Measurements from ENCODE around the gene IMP3. TPM values are rescaled to one million over a fixed set of nuclear protein-coding genes. Genes with fewer than 3 reads are reported as not detected.
A peak's percentile ranks its signal among the peaks of the same experiment; 100 is the strongest.

Gene IMP3
- total and polyA plus RNA-seq, 2 donors (not counting 3 experiments of a cell fraction or from before 2014, with no cell fraction given): 41.3 to 64.0 TPM

DNA sequence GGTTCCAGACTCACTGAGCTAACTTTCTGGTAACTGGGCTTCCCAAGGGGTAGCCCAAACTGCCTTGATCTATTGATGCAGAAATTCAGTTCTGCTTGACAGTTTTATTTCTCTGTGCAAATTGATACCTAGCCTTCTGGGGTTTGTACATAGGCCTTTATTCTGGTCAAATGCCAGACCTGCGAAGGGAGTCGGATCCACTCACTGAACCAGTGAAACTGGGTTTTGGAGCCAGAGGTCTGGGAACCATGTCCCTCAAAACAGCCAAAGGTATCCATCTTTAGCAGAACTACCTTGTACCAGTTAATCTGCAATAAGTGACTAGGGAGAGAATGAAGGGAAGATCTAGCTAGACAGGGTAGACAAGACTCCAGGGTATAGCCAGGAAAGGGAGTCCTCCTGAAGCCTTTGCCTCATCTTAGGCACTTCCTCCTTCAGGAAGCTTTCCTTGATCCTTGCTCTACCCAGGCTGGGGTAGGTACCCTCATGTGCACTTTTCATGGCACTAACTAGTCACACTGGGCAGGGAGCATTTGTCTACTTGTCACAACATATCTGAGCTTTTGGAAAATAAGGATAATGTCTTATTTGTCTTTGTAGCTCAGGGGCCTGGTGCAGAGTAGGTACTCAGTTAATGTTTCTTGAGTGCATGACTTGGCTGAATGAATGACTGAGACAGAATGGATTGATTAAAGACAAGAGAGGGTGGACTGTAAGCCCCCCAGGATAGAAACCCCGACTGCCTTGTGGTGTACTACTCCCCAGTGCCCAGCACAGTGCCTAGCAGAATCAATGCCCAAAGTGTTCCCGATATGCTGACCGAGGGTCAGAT is 6.3 kb upstream of the IMP3 start:
- H3K4me3 ChIP-seq (replicated peaks in 1 of 3; ENCODE audit: insufficient read depth in 1 of 3, low read depth in 1 of 3, low read length in 3 of 3): peak overlapping the region in 2 of 3 experiments; percentile 64 to 72
- peaks cover 3% of the 10 kb centered on the region for H3K79me2 ChIP-seq (ENCODE audit: control insufficient read depth, insufficient read depth, low read length)
- peaks cover 0 to 2% of the 10 kb centered on the region in 2 experiments for H3K36me3 ChIP-seq (ENCODE audit: control insufficient read depth in 2 of 2, extremely low read depth in 1 of 2, insufficient read depth in 2 of 2, low read length in 2 of 2)
- H3K9me3 ChIP-seq (replicated peaks; ENCODE audit: control insufficient read depth, insufficient read depth, low read length): no peaks in the 10 kb centered on the region
- no peak for FAIRE-seq
- H3K4me1 ChIP-seq (ENCODE audit: control insufficient read depth, extremely low read depth, insufficient read depth, low read length): peaks cover 22% of the 10 kb centered on the region
- intact Hi-C loops (cut with micrococcal nuclease): loop anchor here (2.0 kb wide), 1 partner anchor 20 kb away; no protein-coding TSS in a partner anchor
- peak overlapping the region; percentile 78 for H3K4me2 ChIP-seq (ENCODE audit: insufficient read depth, low read length)
- H3K27ac ChIP-seq (ENCODE audit: insufficient read depth, low read depth, low read length): peak overlapping the region; percentile 37
- H3K9me1 ChIP-seq (replicated peaks; ENCODE audit: control insufficient read depth, extremely low read depth, insufficient read depth, low read length): no peaks in the 10 kb centered on the region
- H4K20me1 ChIP-seq (replicated peaks; ENCODE audit: control insufficient read depth, extremely low read depth, insufficient read depth, low read length): no peaks in the 10 kb centered on the region
- peak overlapping the region; percentile 67 for H3K9ac ChIP-seq (replicated peaks; ENCODE audit: extremely low read depth, insufficient read depth, low read length)
- dilution Hi-C loops (cut with MboI; ENCODE audit: extremely low pct_ligation_motif_present, low sequenced_read_pairs): no loop called here
- no peak for TF ChIP-seq JUN (IDR thresholded peaks at IDR 0.05; ENCODE audit: borderline replicate concordance, insufficient read depth, insufficient read length, low read depth)
- TF ChIP-seq MYC (IDR thresholded peaks at IDR 0.05; ENCODE audit: low read depth, low read length): no peak
- TF ChIP-seq EZH2 (IDR thresholded peaks at IDR 0.05; ENCODE audit: borderline replicate concordance, low read depth, low read length, severe bottlenecking): no peak
- TF ChIP-seq GATA2 (IDR thresholded peaks at IDR 0.05; ENCODE audit: insufficient read depth, insufficient read length, low read depth, low read length): no peak
- TF ChIP-seq, protein P1, sequence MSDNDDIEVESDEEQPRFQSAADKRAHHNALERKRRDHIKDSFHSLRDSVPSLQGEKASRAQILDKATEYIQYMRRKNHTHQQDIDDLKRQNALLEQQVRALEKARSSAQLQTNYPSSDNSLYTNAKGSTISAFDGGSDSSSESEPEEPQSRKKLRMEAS (IDR thresholded peaks at IDR 0.05; ENCODE audit: insufficient read depth, insufficient read length): no peak
- no peak for TF ChIP-seq POLR2AphosphoS5 (IDR thresholded peaks at IDR 0.05; ENCODE audit: insufficient read depth, low read depth, low read length)
- TF ChIP-seq FOS (IDR thresholded peaks at IDR 0.05; ENCODE audit: borderline replicate concordance, insufficient read depth, low read length): no peak
- no peak for TF ChIP-seq POLR2A (IDR thresholded peaks at IDR 0.05; ENCODE audit: low read depth, low read length)
- TF ChIP-seq, protein P2, sequence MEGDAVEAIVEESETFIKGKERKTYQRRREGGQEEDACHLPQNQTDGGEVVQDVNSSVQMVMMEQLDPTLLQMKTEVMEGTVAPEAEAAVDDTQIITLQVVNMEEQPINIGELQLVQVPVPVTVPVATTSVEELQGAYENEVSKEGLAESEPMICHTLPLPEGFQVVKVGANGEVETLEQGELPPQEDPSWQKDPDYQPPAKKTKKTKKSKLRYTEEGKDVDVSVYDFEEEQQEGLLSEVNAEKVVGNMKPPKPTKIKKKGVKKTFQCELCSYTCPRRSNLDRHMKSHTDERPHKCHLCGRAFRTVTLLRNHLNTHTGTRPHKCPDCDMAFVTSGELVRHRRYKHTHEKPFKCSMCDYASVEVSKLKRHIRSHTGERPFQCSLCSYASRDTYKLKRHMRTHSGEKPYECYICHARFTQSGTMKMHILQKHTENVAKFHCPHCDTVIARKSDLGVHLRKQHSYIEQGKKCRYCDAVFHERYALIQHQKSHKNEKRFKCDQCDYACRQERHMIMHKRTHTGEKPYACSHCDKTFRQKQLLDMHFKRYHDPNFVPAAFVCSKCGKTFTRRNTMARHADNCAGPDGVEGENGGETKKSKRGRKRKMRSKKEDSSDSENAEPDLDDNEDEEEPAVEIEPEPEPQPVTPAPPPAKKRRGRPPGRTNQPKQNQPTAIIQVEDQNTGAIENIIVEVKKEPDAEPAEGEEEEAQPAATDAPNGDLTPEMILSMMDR (IDR thresholded peaks at IDR 0.05; ENCODE audit: extremely low read depth in 1 of 2, insufficient read depth in 1 of 2, low read depth in 1 of 2, low read length in 2 of 2): no peak
- BruUV-seq (replicated peaks): TSS peak; percentile 31
- no peak for DNase-seq (ENCODE audit: low read depth, low spot score)
- POLR2A ChIA-PET: interaction anchor here (1.1 kb wide), 1 partner anchor 8 kb away, joined by 3 read pairs; no protein-coding TSS in a partner anchor
- CTCF ChIA-PET: interaction anchor here (0.6 to 2.9 kb wide), 14 partner anchors 7 to 279 kb away, joined by 3 to 34 read pairs (median 12); partner anchors contain the start of genes IMP3, MAN2C1, PTPN9 and SNUPN
- peak overlapping the region; percentile 79 for H2AFZ ChIP-seq (ENCODE audit: low read depth, low read length)
- no peaks in the 10 kb centered on the region for H3K27me3 ChIP-seq (ENCODE audit: control insufficient read depth in 2 of 2, insufficient read depth in 2 of 2, low read length in 2 of 2)

All from endothelial cell of umbilical vein (primary cell).